ENCODE measurements around the gene MCEMP1.

Gene MCEMP1

DNA sequence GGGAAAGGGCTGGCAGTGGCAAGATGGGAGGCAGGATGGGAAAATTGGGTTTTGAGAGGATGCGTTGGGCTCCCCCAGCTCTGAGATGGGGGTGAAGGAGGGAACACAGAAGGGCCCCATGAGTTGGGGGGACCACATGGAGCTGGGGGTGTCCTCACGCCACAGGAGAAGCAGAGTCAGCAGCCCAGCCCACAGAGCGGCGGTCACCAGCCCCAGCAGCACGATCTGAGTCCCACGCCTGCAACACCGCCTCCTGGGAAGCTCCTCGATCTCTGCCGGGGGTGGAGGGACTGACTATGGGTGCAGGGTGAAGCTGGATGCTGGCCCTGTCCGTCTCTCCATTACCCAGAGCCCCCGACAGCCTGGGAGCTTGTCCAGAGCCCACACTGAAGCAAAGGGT lies 21.7 kb downstream of the MCEMP1 start:
- no peak for DNase-seq (ENCODE audit: low spot score)

DNA sequence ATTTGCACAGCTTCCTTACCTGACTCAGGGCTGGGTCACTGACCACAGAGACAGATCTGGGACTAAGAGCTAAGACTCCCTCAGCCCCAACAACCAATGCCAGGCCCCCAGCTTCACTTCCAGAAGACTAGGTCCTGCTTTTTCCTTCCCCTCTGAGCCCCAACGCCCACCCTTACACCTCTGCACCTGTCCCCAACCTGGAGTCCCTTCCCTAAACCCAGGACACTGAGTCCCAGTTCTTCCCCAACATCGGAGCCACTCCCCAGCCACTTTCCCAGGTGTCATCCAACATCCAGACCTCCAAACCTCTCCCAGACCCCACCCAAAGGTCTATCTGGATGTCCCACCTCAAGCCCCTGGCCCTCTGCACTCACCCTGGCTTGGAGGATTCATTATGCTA lies 22.1 kb downstream of the MCEMP1 start:
- DNase-seq (ENCODE audit: low spot score), result no peak

DNA sequence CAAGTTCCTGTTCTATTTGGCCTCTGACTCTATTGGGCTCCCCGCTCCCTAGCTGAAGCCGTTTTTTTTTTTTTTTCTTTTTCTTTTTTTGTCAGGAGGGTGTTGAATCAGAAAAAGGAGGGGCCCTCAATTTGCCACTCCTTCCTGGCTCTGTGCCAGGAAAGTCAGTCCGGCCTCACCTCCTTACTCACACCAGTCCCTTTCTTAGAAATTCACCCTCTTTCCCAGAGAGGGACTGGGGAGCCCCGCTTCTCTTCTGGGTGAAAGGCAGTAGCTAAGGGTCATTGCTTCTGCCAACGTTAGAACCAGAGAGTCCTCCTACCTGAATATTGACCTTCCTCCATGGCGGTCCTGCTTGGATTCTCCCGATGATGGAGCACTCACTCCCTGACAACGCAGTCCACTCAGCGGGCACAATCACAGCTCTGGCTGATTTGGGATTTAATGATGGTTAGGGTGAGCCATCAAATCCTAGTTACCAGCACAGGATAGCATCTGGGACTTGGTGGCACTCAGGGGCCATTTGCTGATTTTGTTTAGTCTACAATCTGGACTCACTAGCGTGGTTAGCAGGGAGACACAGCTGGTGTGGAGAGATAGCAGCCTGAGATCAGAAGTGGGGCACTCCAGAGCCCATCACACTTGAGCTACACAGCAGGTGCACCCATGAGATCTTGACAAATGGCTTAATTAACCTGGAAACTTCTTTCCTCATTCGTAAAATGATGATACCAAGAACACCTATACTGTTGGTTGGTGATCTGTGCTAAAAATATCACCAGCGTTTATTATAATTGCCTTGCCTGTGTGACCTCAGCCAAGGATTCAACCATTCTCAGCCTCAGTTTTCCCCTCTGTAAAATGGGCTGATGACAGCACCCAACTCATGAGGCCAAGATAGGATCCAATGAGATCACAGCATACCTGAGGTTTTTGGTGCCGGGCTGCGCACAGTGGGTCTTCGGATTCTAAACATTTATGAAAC lies 22.8 kb downstream of the MCEMP1 start:
- no peak for DNase-seq (ENCODE audit: low spot score)

DNA sequence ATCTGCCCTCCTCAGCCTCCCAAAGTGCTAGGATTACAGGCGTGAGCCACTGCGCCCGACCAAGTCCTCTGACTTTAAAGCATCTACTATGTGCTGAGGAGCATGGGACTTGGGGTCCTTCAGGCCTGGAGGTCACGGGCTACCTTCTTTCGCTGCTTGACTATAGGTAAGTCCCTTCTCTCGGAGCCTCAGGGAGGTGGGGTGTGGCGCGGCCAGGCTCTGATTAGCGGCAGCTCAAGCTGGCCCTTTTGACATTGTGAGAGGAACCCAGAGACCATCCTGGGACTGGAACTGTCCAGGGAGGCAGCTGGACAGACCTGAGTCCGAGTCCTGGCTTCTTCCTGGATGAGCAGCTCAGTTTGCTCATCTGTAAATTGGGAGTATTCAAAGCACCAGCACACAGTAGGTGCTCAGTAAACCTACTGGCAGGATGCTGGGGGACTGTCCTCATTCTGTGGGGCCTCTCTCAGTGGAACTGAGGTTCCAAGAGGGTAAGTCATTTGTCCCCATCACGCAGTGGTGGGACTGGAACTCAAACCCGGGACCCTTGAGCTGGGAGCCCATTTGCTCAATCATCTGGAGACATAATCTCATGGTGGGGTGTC lies 24.3 kb downstream of the MCEMP1 start:
- DNase-seq (ENCODE audit: low spot score), result no peak

DNA sequence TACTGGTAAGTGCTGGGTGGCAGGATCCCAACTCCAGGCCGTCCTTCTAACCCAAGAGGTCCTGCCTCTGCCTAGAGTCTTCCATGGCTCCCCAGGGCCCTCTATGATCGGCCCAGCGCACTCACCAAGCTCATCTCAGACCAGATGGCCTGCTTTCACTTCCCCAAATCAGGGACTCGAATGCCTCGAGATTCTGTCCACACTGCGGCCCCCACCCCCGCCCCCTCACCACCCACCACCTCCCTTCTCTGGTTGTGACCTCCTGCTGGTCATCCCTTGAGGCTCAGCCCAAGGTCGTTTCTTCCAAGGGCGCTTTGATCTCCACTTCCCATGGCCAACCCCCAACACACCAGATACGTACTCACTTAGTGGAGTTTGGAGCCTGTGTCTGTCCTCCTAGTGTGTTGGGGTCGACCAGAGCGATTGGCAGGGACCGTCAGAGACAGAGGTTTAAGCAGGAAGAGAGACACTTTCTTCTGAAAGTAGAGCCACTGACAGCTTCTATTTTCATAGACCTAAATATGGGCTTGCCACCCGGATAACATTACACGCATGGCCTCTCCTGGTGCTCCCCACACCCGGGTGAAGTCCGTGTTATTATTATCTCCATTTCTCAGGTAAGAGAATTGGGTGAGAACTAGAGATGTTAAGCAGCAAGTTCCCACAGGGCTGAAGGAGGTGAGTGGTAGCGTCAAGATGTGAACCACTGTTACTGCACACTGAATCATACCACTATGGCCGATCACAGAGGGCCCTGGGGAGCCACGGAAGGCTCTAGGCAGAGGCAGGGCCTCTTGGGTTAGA lies 25.0 kb downstream of the MCEMP1 start, which contains the start of gene FCER2:
Gene FCER2 (minus strand): TSS at position 478 of the 804 bp plus-strand sequence. CDS start 2,371 bp downstream, outside the sequence.
- no peak for DNase-seq (ENCODE audit: low spot score)

DNA sequence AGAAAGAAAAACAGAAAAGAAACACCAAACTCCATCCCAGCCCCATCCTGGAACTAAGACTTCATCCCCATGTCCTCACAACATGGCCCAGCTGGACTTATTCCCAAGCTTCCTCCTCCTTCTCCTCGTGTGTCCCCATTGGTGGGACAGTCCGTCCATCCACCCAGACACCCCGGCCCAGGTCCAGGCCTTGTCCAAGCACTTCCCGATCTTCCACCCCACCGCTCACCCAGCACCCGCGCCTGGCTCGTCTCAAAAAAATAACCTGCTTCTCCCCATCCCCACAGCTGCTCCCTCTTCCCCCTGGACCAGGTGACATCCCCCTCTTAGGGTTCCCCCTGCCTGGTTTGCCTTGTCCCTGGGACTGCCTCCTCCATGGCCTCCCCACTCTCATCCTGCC lies 26.4 kb downstream of the MCEMP1 start:
- DNase-seq (ENCODE audit: low spot score), result no peak

DNA sequence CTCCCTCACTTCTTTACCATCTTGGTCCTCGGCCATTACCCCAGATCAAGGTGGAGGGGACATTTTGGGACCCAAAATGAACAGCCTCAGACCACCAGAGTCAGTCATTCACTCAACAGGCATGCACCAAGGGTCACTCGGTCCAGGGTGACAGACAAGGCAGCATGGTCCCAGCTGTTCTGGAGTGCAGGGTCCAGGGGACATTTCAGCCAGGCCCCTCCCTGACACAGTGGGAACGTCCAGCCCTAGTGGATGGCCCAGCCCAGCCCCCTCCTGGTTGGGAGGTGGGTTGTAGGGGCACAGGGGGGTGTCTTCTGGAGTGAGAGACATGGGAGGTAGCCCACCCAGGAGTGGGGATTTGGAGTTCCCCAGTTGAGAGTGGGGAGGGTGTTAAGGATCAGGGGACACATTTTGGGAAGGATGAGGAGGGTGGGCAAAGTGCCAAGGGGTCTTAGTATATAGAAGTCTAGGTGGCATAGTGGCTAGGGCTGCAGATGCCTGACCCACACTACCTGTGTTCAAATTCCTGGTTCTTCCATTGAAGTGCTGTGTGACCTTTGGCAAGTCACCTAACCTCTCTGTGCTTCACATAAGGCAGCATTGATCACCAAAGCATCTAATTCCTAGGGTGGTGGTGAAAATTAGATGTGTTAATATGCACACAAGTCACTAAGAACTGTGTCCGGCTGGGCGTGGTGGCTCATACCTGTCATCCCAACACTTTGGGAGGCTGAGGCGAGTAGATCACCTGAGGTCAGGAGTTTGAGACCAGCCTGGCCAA lies 27.6 kb downstream of the MCEMP1 start:
- DNase-seq (ENCODE audit: low spot score), result no peak

DNA sequence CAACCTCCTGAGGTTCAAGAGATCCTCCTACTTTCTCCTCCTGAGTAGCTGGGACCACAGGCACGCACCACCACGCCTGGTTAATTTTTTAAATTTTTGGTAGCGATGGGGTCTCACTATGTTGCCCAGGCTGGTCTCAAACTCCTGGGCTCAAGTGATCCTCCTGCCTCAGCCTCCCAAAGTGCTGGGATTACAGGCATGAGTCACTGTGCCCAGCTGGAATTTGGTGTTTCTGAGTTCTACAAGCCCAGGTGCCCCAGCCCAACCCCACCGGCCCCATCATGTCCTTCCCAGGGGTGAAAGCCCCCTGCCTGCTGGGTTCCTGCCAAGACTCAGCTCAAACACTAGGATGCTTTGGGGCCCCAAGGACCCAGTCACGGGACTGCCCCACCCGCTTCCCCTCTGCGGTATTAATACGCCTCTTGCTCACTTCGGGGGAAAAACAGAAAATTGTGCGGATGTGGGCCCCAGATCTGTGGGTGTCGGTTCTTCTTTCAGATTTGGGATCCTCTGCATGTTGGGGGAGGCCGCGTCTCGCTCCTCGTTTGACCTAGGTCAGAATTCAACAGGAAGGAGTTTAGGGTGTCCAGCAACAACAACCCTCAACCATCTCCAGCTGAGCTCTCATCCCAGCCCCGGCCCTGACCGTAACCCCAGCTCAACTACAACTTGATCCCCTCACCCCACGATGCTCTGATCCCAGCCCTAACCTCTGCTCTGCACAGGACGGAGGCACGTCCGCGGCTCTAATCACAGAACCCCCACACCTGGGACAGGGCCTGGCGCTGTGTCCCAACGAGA lies 28.7 kb downstream of the MCEMP1 start:
- DNase-seq (ENCODE audit: low spot score), result no peak

DNA sequence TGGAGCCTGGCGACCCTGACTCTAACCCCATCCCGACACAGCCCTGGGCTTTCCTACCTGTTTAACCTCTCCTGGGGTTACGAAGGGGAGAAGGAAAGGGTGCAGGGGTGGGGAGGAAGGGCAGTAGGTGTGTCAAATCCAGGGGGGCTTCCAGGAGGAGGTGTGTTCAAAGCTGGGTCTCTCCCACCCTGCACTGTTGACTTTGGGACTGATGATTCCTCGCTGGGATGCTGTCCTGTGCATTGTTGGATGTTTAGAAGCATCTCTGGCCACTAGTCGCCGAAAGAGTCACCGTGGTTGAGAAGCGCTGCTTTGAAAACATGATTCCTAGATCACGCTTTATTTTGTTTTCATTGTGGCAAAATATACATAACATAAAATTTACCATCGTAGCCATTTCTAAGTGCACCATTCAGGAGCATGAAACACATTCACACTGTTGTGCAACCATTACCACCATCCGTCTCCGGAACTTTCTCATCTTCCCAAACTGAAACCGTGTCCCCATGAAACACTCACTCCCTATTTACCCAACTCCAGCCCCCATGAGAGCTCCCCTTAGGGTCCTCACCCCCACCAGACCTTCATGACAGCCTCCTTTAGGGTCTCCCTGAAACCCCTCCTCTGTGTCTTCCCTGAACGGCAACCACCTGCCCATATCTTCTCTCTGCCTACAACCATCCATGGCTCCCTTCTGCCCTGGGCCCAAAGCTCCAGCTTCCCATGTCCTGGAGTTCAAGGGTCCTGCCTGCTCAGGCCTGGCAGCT lies 29.5 kb downstream of the MCEMP1 start:
- DNase-seq (ENCODE audit: low spot score), result no peak

DNA sequence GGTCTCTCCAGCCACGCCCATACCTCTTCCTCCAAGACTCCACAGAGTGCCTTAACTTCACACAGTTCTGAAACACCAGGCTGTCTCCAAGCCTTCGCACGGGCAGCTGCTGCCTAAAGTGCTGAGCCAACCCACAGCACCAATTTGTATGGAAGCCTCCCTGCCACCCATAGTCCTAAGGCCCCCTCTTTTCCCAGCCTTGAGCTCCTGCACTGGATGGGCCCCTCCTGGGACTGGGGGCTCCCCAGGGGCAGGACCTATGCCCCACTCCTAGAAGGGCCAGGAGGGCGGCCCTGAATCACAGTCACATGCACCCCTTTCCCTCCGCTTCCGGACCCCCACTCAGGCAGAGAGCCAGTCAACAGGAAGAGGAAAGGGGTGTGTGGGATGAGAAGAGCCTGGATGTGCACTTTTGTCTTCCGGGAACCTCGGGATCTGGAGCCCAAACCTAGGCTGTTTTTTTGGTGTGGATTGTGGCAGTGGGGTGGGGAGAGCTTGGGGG lies 30.1 kb downstream of the MCEMP1 start:
- DNase-seq (ENCODE audit: low spot score), result no peak

DNA sequence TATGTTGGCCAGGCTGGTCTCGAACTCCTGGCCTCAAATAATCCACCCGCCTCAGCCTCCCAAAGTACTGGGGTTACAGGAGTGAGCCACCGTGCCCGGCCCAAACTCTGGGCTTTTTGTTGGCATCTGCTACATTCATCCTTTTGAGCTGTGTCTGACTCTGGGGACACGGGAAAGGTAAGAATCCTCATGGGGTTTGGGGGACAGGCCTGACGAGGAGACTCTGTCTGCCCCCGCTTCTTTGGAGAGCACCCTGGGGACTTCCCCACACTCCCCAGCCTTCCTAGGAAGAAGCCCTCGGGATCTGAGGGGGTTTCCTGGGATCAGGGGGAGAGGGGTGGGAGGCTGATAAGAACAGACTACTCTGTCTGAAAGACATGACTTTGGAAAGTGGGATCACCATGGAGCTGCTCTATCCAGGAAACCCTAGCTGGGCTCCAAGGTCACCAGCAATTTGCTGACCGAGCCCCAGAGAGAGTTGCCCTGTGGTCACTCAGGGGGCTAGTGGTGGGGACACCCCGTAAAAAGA lies 33.1 kb downstream of the MCEMP1 start:
- DNase-seq (ENCODE audit: low spot score), result no peak

DNA sequence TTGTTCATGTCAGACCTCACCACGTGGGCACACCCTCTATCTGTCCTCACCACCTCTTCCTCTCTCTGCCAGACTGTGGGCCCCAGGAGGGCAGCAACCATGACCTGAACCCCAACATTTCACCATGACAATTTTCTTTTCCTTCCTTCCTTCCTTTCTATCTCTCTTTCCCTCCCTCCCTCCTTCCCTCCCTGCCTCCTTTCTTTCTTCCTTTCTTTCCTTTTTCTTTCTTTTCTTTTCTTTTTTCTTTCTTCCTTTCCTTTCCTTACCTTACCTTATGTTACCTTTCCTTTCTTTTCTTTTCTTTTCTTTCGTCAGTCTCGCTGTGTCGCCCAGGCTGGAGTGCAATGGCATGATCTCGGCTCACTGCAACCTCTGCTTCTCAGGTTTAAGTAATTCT lies 33.7 kb downstream of the MCEMP1 start:
- no peak for DNase-seq (ENCODE audit: low spot score)

DNA sequence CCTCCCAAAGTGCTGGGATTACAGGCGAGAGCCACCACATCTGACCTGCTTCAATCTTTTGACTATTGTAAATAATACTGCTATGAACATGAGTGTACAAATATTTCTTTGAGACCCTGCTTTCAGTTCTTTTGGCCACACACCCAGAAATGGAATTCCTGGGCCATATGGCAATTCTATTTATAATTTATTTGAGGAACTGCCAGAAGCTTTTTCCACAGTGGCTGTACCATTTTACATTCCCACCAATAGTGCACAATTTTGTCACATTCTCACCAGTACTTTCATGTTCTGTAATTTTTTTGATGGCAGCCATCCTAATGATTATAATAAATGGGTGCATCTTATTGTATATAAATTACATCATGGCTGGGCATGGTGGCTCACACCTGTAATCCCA lies 38.8 kb downstream of the MCEMP1 start:
- no peak for DNase-seq (ENCODE audit: low spot score)

DNA sequence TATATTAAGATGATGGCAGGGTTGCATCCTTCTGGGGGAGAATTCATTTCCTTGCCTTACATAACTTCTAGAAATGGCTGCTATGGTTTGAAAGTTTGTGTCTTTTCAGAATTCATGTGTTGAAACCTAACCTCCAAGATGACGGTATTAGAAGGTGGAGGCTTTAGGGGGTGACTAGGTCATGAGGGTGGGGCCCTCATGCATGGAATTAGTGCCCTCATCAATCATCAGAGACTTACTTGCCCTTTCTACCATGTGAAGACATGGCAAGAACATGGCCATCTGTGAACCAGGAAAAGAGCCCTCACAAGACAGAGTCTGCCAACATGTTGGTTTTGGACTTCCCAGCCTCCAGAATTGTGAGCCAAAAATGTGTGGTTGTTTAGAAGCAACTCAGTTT lies 39.9 kb downstream of the MCEMP1 start:
- DNase-seq (ENCODE audit: low spot score), result no peak

DNA sequence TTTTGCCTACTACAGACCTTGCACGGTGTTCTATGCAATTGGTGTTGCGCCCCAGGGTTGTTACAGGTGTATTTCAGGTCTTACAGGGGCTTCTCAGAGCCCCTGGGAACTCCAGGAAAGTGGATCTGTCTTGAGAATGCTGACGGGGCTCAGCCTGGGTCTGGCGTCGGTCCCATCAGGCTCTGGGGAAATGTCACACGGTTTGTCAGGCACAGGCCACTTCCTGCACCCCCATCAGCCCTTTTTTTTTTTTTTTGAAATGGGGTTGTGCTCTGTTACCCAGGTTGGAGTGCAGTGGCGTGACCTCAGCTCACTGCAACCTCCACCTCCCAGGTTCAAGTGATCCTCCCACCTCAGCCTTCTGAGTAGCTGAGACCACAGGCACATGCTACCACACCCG lies 41.8 kb downstream of the MCEMP1 start:
- DNase-seq (ENCODE audit: low spot score), result no peak

DNA sequence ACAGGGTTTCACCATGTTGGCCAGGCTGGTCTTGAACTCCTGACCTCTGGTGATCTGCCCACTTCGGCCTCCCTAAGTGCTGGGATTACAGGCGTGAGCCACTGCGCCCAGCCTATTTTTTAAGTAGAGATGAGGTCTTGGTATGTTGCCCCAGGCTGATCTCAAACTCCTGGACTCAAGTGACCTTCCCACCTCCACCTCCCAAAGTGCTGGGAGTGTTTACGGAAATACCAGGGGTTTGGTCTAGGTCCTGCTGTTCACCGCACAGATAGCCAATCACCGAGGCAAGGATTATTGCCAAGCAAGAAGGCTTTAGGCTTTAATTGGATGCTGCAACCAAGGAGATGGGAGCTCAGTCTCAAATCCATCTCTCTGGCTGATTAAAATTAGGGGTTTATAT lies 43.5 kb downstream of the MCEMP1 start:
- DNase-seq (ENCODE audit: low spot score), result no peak

DNA sequence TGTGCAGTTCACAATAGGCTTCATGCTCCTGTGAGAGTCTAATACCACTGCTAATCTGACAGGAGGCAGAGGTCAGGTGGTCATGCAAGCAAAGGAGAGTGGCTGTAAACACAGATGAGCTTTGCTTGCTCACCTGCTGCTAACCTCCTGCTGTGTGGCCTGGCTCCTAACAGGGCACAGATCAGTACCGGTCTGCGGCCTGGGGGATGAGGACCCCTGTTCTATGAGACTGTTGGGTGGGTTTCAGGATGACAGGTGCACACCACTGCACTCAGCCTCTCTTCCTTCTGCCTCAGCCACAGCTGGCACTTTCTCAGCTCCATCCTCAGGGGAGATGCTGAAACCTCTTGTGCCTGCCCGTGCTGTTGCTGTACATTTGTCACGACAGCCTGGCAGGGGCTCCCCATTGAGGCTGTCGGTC lies 45.4 kb downstream of the MCEMP1 start:
- no peak for DNase-seq (ENCODE audit: low spot score)

DNA sequence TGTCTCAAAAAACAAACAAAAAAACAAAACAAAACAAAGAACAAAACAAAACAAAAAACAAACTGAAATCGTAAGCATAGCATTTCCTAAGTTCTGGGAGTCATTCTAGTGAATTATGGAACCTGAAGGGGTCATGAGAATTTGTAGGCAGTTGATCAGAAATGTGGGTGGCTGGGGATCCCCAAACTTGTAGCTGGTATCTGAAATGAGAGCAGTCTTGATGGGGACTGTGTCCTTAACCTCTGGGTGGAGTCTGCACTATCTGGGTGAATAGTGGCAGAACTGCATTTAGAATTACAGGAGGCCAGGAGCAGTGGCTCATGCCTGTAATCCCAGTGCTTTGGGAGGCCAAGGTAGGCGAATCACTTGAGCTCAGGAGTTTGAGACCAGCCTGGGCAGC lies 48.9 kb downstream of the MCEMP1 start:
- DNase-seq (ENCODE audit: low spot score), result no peak

DNA sequence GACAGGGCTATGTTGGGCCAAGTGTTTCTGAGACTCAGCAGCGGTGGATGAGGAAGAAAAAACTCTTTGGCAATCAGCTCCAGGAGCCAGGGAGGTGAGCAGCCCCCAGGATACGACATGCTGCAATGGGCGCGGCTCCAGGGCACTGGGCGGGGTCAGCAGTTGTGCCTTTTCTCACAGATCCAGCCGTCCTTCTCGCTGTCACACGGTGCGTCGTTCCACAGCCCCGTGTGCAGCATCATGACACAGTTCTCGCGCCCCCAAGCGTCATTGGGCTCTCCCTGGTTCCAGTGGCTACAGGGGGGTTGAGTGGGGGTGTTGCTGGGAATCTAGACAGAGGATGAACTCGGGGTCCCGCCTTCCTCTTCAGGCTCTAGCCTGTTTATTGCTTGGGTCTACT lies 52.3 kb downstream of the MCEMP1 start:
- DNase-seq (ENCODE audit: low spot score), result no peak

Measured in COLO829 (cell line).